Thoracic aorta (tissue), 2 donors: ENCODE results near the gene SMARCD2. TPM values are rescaled to one million over a fixed set of nuclear protein-coding genes. Genes with fewer than 3 reads are reported as not detected.
"Not testable (repeated sequence)": the region's sequence is repeated elsewhere in the genome, so short reads cannot be mapped to it uniquely, and the experiment has no call there.

Source experiments
- ATAC-seq: fragments of 150-250 bp; one replicate; pipeline ENCODE4 v1.8.0; 2017; ENCODE audit warnings: low read depth; ENCODE audit not compliant: insufficient number of reproducible peaks, low FRiP score
- DNase-seq: peaks from one replicate; pipeline ENCODE4 v3.0.0-alpha.2; 2020; ENCODE audit warnings: low spot score
- H3K27ac ChIP-seq, 2 donors: fragments of 200-600 bp; sonication (generic); 1 replicate in 1 of 2; 2 replicates in 1 of 2; pipeline ENCODE4 v1.5.1; 2016; ENCODE audit warnings: mild to moderate bottlenecking in 2 of 2, moderate library complexity in 2 of 2
- H3K27me3 ChIP-seq: fragments of 200-600 bp; sonication (generic); replicated peaks from 2 replicates; pipeline ENCODE4 v1.6.0; 2016; ENCODE audit warnings: mild to moderate bottlenecking; ENCODE audit not compliant: insufficient read depth
- H3K36me3 ChIP-seq: fragments of 200-600 bp; sonication (generic); one replicate; pipeline ENCODE4 v1.5.1; 2016
- H3K4me1 ChIP-seq, 2 donors: fragments of 200-600 bp; sonication (generic); 1 replicate in 1 of 2; 2 replicates in 1 of 2; pipeline versions ENCODE4 v1.5.1 to v1.6.0; 2016; ENCODE audit warnings: low read depth in 2 of 2, mild to moderate bottlenecking in 1 of 2; ENCODE audit not compliant: control insufficient read depth in 1 of 2
- H3K4me3 ChIP-seq: fragments of 200-600 bp; sonication (generic); 2 replicates; pipeline ENCODE4 v1.5.1; 2016; ENCODE audit warnings: mild to moderate bottlenecking
- H3K9me3 ChIP-seq: fragments of 200-600 bp; sonication (generic); 2 replicates; pipeline ENCODE4 v1.5.1; 2016
- CTCF ChIP-seq: fragments of 200-600 bp; sonication (generic); IDR thresholded peaks from one replicate; pipeline ENCODE4 v1.5.1; 2019; ENCODE audit warnings: antibody characterized with exemption
- total RNA-seq, 2 donors: library from RNA; depleted of rRNA; stranded (reverse); fragments of >200 nt; gene quantifications; one replicate each; pipeline versions ENCODE4 v1.1.0 to v1.2.3, GENCODE V29; 2016

The SMARCD2 gene
- total RNA-seq, 2 donors from 2014 or later: 81.8 to 136 TPM

GRCh38 chr17:63880706-63881105, 38.2 kb upstream of the SMARCD2 start:
- ATAC-seq (no peak), DNase-seq (no peak)
- TF ChIP-seq CTCF: no peak
- H3K36me3 ChIP-seq: no peaks in the 10 kb centered on the region
- H3K27ac ChIP-seq: no peak overlapping the region
- no peak overlapping the region for H3K4me3 ChIP-seq
- no peaks in the 10 kb centered on the region for H3K4me1 ChIP-seq
- no peaks in the 10 kb centered on the region for H3K9me3 ChIP-seq
- H3K27me3 ChIP-seq: no peaks in the 10 kb centered on the region

- not testable (repeated sequence) for DNase-seq, ATAC-seq
Measured at GRCh38 chr17:63878413-63878812, 35.9 kb upstream of the SMARCD2 start.

GRCh38 chr17:63874693-63875092, 32.2 kb upstream of the SMARCD2 start:
- H3K36me3 ChIP-seq, H3K4me1 ChIP-seq, DNase-seq, ATAC-seq, H3K4me3 ChIP-seq, H3K27me3 ChIP-seq, H3K9me3 ChIP-seq, H3K27ac ChIP-seq: not testable (repeated sequence)

More at GRCh38 chr17:63878413-63878812, 35.9 kb upstream of the SMARCD2 start:
- H3K9me3 ChIP-seq, H3K4me1 ChIP-seq, H3K27me3 ChIP-seq, H3K4me3 ChIP-seq, H3K27ac ChIP-seq, H3K36me3 ChIP-seq: not testable (repeated sequence)

GRCh38 chr17:63874061-63874626, 31.7 kb upstream of the SMARCD2 start:
- not testable (repeated sequence) for DNase-seq, ATAC-seq, H3K4me1 ChIP-seq, H3K4me3 ChIP-seq, H3K36me3 ChIP-seq, H3K9me3 ChIP-seq, H3K27ac ChIP-seq, H3K27me3 ChIP-seq

GRCh38 chr17:63873577-63873976, 31.1 kb upstream of the SMARCD2 start, which contains the start of gene CSH2:
CSH2 (minus strand) TSS chr17:63873677; CDS start chr17:63873614, 63 bp downstream.
- not testable (repeated sequence) for DNase-seq, H3K4me1 ChIP-seq, H3K4me3 ChIP-seq, H3K27me3 ChIP-seq, H3K36me3 ChIP-seq, H3K9me3 ChIP-seq, ATAC-seq, H3K27ac ChIP-seq

- H3K4me3 ChIP-seq, ATAC-seq, DNase-seq, H3K9me3 ChIP-seq, H3K27me3 ChIP-seq, H3K4me1 ChIP-seq, H3K36me3 ChIP-seq, H3K27ac ChIP-seq: not testable (repeated sequence)
Measured at GRCh38 chr17:63871646-63872365, 29.3 kb upstream of the SMARCD2 start.

GRCh38 chr17:63870292-63870665, 27.8 kb upstream of the SMARCD2 start:
- H3K36me3 ChIP-seq, H3K9me3 ChIP-seq, DNase-seq, H3K4me3 ChIP-seq, H3K27ac ChIP-seq, ATAC-seq, H3K4me1 ChIP-seq, H3K27me3 ChIP-seq: not testable (repeated sequence)

GRCh38 chr17:63869491-63870291, 27.2 kb upstream of the SMARCD2 start:
- H3K9me3 ChIP-seq, ATAC-seq, H3K4me3 ChIP-seq, H3K36me3 ChIP-seq, H3K27ac ChIP-seq, DNase-seq, H3K4me1 ChIP-seq, H3K27me3 ChIP-seq: not testable (repeated sequence)

GRCh38 chr17:63866625-63867024, 24.1 kb upstream of the SMARCD2 start:
- H3K9me3 ChIP-seq, H3K36me3 ChIP-seq, H3K27ac ChIP-seq, ATAC-seq, H3K4me3 ChIP-seq, H3K27me3 ChIP-seq, DNase-seq, H3K4me1 ChIP-seq: not testable (repeated sequence)
